Transverse colon (tissue), 4 donors: ENCODE results near the gene GAS7. TPM values are rescaled to one million over a fixed set of nuclear protein-coding genes. Genes with fewer than 3 reads are reported as not detected.

Experiments used
- DNase-seq: peaks from one replicate; pipeline ENCODE4 v3.0.0-alpha.2; 2019
- H3K27ac ChIP-seq, 4 donors: fragments of 200-600 bp; sonication (generic); 2 replicates each; pipeline ENCODE4 v1.5.1; 2016 to 2018; ENCODE audit warnings: inconsistent platforms in 4 of 4
- H3K27me3 ChIP-seq: fragments of 200-600 bp; sonication (generic); 2 replicates; pipeline ENCODE4 v1.5.1; 2017; ENCODE audit warnings: inconsistent platforms
- H3K36me3 ChIP-seq, 4 donors: fragments of 200-600 bp; sonication (generic); 2 replicates each; pipeline ENCODE4 v1.5.1; 2017 to 2019; ENCODE audit warnings: inconsistent platforms in 4 of 4
- H3K4me1 ChIP-seq, 4 donors: fragments of 200-600 bp; sonication (generic); 2 replicates each; pipeline ENCODE4 v1.5.1; 2017 to 2020; ENCODE audit warnings: inconsistent platforms in 4 of 4
- H3K4me3 ChIP-seq, 4 donors: fragments of 200-600 bp; sonication (generic); 1 replicate in 1 of 4; 2 replicates in 3 of 4; pipeline versions ENCODE4 v1.5.1 to v1.6.1; 2017 to 2019; ENCODE audit warnings: inconsistent platforms in 4 of 4
- H3K9me3 ChIP-seq, 2 donors: fragments of 200-600 bp; sonication (generic); 2 replicates each; pipeline ENCODE4 v1.5.1; 2017 to 2019; ENCODE audit warnings: inconsistent platforms in 2 of 2
- EP300 ChIP-seq: sonication (generic); formaldehyde crosslinking; IDR thresholded peaks from one replicate; pipeline ENCODE4 v1.6.1; 2017; ENCODE audit warnings: antibody characterized with exemption, low read depth
- POLR2A ChIP-seq: fragments of 450-650 bp; IDR thresholded peaks from one replicate; pipeline ENCODE4 v1.6.1; 2016; ENCODE audit warnings: antibody characterized with exemption, mild to moderate bottlenecking, moderate library complexity
- POLR2AphosphoS5 ChIP-seq, 3 donors: sonication (generic); formaldehyde crosslinking; IDR thresholded peaks; one replicate each; pipeline ENCODE4 v1.6.1; 2016; ENCODE audit warnings: antibody characterized with exemption in 3 of 3
- WGBS, 2 donors: methylation state at CpG; one replicate each; pipeline ENCODE4 v1.1.5; 2018; ENCODE audit warnings: low coverage in 1 of 2; 5-methylcytosine and 5-hydroxymethylcytosine counted together
- in situ Hi-C, 4 donors: fragments of 200-750 bp; cut with MboI; loops; one replicate each; pipeline versions ENCODE4 v1.15.0 to v1.15.1; 2017; ENCODE audit warnings: low sequenced_read_pairs in 3 of 4, low pct_ligation_motif_present in 1 of 4, low pct_unique_long_range_greater_than_20kb in 1 of 4
- intact Hi-C: fragments of 100-400 bp; cut with DNase I; formaldehyde crosslinking; loops from one replicate; pipeline ENCODE4 v1.15.1; 2023; ENCODE audit warnings: low total_unique reads
- total RNA-seq, 4 donors: library from RNA; depleted of rRNA; stranded (reverse); fragments of >200 nt; gene quantifications; one replicate each; pipeline ENCODE4 v1.1.0, GENCODE V29; 2016
- TF ChIP-seq, protein P1 (sequence below), 5 experiments: fragments of 200-600 bp in 3 of 5; fragments of 450-650 bp in 2 of 5; sonication (generic) in 3 of 5; IDR thresholded peaks; 1 replicate in 2 of 5; 2 replicates in 3 of 5; pipeline ENCODE4 v1.5.1; 2016 to 2017; ENCODE audit warnings: antibody characterized with exemption in 5 of 5, inconsistent platforms in 3 of 5, mild to moderate bottlenecking in 2 of 5, moderate library complexity in 1 of 5

The GAS7 gene
- total RNA-seq, 4 donors from 2014 or later, result 9.2 to 59.1 (median 15.2) TPM

DNA sequence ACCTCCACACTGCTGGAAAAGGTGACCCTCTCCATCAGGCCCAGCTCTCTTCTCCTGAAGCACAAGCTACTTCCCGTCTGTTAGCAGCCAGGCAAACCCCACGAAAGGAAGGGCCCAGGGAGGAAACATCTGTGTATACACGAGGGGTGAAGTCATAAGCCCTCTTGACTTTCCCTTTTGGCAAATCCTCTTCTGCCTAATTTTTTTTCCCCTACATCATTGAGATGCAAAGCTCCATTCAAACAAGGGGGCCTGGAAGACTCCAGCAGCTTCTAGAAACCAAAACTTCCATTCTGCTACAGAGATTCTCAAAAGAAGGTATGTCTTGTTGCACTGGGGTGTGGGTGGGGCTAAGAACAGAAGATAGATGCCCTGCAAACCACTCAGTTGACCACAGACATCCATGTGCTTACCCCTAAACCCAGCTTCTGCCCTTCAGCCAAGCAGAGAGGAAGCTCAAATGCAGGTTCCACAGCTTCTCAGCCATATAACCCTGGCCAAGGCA is 147.8 kb downstream of the GAS7 start:
- no peak for DNase-seq
- Histone ChIP-seq H3K27ac (peak overlapping the region; percentile 60 to 65 (median 62)), H3K36me3 (no peaks in the 10 kb centered on the region), H3K27me3 (no peaks in the 10 kb centered on the region), H3K4me1 (peaks cover 0 to 8% (median 0%) of the 10 kb centered on the region in 4 donors), H3K4me3 (no peak overlapping the region), H3K9me3 (no peaks in the 10 kb centered on the region)
- TF ChIP-seq EP300, result no peak
- TF ChIP-seq POLR2AphosphoS5 (IDR thresholded peaks at IDR 0.05), result peak in 1 of 3 donors; percentile 26
- in situ Hi-C loops (no loop called here), intact Hi-C loops (no loop called here)
- WGBS, 2 donors, result 52% methylated on average over 3 of the region's 3 CpGs; no CpG with 5 or more reads in 1 of the 2 donors

DNA sequence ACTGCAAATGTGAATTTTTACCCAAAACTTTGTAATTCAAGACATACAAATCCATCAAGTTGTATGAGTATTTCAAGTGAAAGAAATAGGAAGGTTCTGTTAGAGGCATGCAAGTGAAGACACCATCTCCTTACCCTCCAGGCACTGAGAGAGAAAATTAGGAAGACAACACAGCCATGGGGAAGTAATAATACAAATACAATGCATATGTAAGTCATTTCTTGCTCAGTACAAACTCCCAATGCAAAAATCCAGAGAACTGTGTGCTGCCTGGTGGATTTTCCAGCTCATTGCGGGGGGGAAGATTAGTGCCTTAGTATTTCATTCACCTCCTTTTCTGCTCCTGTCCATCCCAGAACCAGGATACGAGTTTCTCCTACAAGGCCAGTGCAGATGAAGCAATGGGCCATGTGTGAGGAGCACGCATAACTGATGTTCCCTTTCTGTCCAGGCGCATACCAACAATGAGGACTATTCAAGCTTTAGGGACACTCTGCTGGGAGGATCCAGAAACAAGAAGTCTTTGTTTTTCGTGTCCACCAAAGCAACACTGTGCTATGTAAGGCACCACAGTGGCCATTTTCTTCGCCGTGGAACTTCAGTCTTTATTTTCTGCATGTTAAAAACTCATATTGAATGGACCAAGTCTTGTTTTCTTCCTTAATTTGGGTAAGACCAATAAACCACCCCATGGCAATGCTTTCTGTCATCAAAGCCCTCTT is 149.6 kb downstream of the GAS7 start:
- Histone ChIP-seq H3K27ac (peak overlapping the region in 3 of 4 donors; percentile 3 to 31 (median 23)), H3K4me3 (no peak overlapping the region), H3K36me3 (no peaks in the 10 kb centered on the region)

DNA sequence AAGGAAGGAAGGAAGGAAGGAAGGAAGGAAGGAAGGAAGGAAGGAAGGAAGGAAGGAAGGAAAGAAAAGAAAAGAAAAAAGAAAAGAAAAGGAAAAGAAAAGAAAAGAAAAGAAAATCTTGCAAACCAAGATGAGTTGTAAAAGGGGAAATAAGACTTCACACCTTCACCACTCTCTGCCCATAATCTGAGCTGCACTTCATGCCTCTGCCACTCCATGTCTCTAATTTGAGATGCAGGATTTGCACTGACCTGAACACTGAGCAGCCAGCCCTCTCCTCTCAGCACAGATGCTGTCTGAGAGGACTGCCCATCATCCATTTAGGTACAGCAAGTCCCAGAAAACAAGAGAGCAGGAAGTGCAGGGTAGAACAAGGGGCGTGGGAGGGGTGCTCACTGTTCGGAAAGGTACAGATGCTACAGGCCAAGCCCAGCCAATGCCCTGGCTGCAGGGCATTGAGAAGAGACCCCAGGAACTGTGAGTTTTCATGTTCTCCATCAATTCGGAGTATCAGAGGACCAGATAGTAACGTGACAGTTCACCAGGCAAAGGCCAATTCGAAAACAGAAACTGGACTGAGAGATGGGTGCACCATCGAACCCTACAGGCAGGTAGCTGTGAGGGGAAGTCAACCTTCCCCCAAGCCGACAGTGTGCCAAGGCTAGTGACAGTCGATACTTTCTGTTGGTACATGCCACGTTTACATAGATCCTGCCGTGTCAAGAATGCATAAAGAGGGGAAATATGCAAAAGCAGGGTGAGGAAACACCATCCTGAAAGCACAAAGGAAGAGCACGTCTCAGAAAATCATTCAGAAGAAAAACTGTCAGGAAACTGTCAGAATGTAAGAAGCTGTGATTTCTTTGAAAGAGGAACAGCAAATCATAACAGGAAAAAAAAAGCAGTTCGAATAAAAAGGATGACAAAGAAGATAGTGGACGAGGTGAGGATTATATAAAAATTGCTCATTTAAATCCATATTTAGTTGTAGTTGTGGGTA is 151.3 kb downstream of the GAS7 start:
- DNase-seq, result no peak
- H3K36me3 ChIP-seq, result no peaks in the 10 kb centered on the region
- no peaks in the 10 kb centered on the region for H3K27me3 ChIP-seq
- H3K4me1 ChIP-seq, result peaks cover 0 to 8% (median 0%) of the 10 kb centered on the region in 4 donors
- H3K4me3 ChIP-seq, result no peak overlapping the region
- TF ChIP-seq, protein P1, sequence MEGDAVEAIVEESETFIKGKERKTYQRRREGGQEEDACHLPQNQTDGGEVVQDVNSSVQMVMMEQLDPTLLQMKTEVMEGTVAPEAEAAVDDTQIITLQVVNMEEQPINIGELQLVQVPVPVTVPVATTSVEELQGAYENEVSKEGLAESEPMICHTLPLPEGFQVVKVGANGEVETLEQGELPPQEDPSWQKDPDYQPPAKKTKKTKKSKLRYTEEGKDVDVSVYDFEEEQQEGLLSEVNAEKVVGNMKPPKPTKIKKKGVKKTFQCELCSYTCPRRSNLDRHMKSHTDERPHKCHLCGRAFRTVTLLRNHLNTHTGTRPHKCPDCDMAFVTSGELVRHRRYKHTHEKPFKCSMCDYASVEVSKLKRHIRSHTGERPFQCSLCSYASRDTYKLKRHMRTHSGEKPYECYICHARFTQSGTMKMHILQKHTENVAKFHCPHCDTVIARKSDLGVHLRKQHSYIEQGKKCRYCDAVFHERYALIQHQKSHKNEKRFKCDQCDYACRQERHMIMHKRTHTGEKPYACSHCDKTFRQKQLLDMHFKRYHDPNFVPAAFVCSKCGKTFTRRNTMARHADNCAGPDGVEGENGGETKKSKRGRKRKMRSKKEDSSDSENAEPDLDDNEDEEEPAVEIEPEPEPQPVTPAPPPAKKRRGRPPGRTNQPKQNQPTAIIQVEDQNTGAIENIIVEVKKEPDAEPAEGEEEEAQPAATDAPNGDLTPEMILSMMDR (IDR thresholded peaks at IDR 0.05), result no peak
- no peak for TF ChIP-seq POLR2A
- TF ChIP-seq EP300, result no peak
- no peak for TF ChIP-seq POLR2AphosphoS5 (IDR thresholded peaks at IDR 0.05)
- 60 to 68% methylated on average over 5 to 13 of the region's 13 CpGs for WGBS, 2 donors
- intact Hi-C loops, result no loop called here
- peak overlapping the region in 2 of 4 donors; percentile 37 to 46 for H3K27ac ChIP-seq
- H3K9me3 ChIP-seq, result no peaks in the 10 kb centered on the region
- in situ Hi-C loops, result no loop called here

More for the DNA sequence above, 149.6 kb downstream of the GAS7 start:
- Histone ChIP-seq H3K4me1 (peaks cover 0 to 8% (median 0%) of the 10 kb centered on the region in 4 donors), H3K9me3 (no peaks in the 10 kb centered on the region), H3K27me3 (no peaks in the 10 kb centered on the region)
- no peak for DNase-seq
- intact Hi-C loops (no loop called here), in situ Hi-C loops (no loop called here)
- 50 to 94% methylated on average over 2 to 7 of the region's 7 CpGs for WGBS, 2 donors
- TF ChIP-seq, protein P1 (IDR thresholded peaks at IDR 0.05), result no peak
- TF ChIP-seq POLR2A (no peak), EP300 (no peak), POLR2AphosphoS5 (IDR thresholded peaks at IDR 0.05) (no peak)

DNA sequence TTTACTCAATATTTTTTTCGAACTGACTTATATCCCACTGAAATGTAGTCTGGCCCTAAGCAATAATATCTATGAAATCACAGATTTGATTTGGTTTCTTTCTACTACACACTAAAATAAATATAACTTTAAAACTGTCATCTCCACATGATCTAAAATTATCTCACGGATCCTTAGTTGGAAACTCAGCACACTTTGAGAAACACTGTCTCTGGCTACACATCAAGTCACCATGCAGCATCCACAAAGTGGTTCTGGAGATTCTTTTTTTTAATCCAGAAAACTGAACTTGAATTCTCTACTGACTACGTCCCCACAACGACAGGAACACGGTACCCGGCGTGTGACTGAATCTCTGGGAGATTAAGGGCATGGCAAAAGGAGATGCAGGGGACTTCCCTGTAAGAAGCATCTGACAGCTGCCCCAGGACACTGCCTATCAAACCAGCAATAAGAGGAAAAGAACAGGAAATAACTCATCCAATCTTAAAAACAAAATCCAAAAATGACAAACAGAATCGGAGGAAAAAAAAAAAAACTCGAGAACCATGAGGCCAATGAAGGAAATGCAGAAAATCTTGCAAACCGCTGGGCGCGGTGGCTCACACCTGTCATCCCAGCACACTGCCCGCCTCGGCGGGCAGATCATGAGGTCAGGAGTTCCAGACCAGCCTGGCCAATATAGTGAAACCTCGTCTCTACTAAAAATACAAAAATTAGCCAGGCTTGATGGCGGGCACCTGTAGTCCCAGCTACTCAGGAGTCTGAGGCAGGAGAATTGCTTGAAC is 152.3 kb downstream of the GAS7 start:
- no peak overlapping the region for H3K27ac ChIP-seq
- H3K4me1 ChIP-seq, result peaks cover 0 to 7% (median 0%) of the 10 kb centered on the region in 4 donors
- intact Hi-C loops (no loop called here), in situ Hi-C loops (no loop called here)
- WGBS, 2 donors, result 58 to 72% methylated on average over 16 to 17 of the region's 17 CpGs
- DNase-seq, result no peak
- no peaks in the 10 kb centered on the region for H3K36me3 ChIP-seq
- H3K4me3 ChIP-seq, result no peak overlapping the region
- TF ChIP-seq, protein P1 (IDR thresholded peaks at IDR 0.05), result no peak
- TF ChIP-seq EP300, result no peak
- no peak for TF ChIP-seq POLR2A
- no peak for TF ChIP-seq POLR2AphosphoS5 (IDR thresholded peaks at IDR 0.05)
- H3K27me3 ChIP-seq, result no peaks in the 10 kb centered on the region
- H3K9me3 ChIP-seq, result no peaks in the 10 kb centered on the region
